Effector memory CD4-positive, alpha-beta T cell (primary cell): ENCODE results near the gene C3orf49.

Source experiments
- DNase-seq, 3 donors: peaks; one replicate each; pipeline ENCODE4 v3.0.0-alpha.2; 2020
- H3K27ac ChIP-seq: 2 replicates; pipeline ENCODE4 v1.7.0; 2013; ENCODE audit warnings: mild to moderate bottlenecking, low read length, moderate library complexity; ENCODE audit not compliant: insufficient read depth, poor library complexity, severe bottlenecking
- H3K27me3 ChIP-seq: replicated peaks from 2 replicates; pipeline ENCODE4 v1.7.0; 2013; ENCODE audit warnings: mild to moderate bottlenecking, low read length; ENCODE audit not compliant: insufficient read depth, control insufficient read depth, poor library complexity, severe bottlenecking
- H3K36me3 ChIP-seq: 2 replicates; pipeline ENCODE4 v1.7.0; 2013; ENCODE audit warnings: mild to moderate bottlenecking, low read length, moderate library complexity; ENCODE audit not compliant: control insufficient read depth, insufficient read depth
- H3K4me1 ChIP-seq: 2 replicates; pipeline ENCODE4 v1.7.0; 2013; ENCODE audit warnings: low read length, mild to moderate bottlenecking; ENCODE audit not compliant: control insufficient read depth, insufficient read depth, poor library complexity, severe bottlenecking
- H3K4me3 ChIP-seq: 2 replicates; pipeline ENCODE4 v1.7.0; 2013; ENCODE audit warnings: low read length, low read depth, mild to moderate bottlenecking; ENCODE audit not compliant: insufficient read depth, poor library complexity, severe bottlenecking
- H3K9me3 ChIP-seq: 2 replicates; pipeline ENCODE4 v1.7.0; 2013; ENCODE audit warnings: mild to moderate bottlenecking, low read length, moderate library complexity; ENCODE audit not compliant: control insufficient read depth

C3orf49 gene

DNA sequence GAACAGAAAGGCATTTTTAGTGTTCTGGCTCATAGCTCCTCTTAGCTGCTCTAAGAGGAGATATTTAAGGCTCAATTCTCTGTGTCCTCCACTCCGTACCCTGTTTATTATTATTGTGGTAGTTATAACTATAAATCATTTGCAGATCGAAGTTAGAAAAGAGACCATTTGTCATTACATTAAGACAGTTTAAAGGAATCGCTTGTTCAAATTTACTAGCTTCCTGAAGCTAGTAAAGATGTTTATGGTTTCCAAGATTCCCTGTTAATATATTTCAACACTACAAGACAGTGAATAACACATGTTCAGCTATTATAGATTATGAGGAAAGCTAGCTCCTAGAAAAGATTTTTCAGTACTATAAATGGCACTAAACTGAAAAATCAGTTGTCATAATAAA is 57.2 kb downstream of the C3orf49 start:
- Histone ChIP-seq H3K27me3 (no peaks in the 10 kb centered on the region), H3K4me3 (no peak overlapping the region), H3K4me1 (peaks cover 16% of the 10 kb centered on the region)

GRCh38 chr3:63877737-63878393 is 58.8 kb downstream of the C3orf49 start:
- no peak overlapping the region for H3K27ac ChIP-seq
- no peak for DNase-seq
- H3K36me3 ChIP-seq = peaks cover 5% of the 10 kb centered on the region
- no peak overlapping the region for H3K4me3 ChIP-seq
- H3K27me3 ChIP-seq = no peaks in the 10 kb centered on the region
- H3K9me3 ChIP-seq = no peaks in the 10 kb centered on the region
- H3K4me1 ChIP-seq = peaks cover 16% of the 10 kb centered on the region

More for the DNA sequence above, 57.2 kb downstream of the C3orf49 start:
- Histone ChIP-seq H3K27ac (no peak overlapping the region), H3K9me3 (no peaks in the 10 kb centered on the region), H3K36me3 (peaks cover 5% of the 10 kb centered on the region)
- no peak for DNase-seq

GRCh38 chr3:63878394-63879060 is 59.4 kb downstream of the C3orf49 start:
- Histone ChIP-seq H3K27ac (no peak overlapping the region), H3K4me1 (peaks cover 16% of the 10 kb centered on the region), H3K4me3 (no peak overlapping the region), H3K9me3 (no peaks in the 10 kb centered on the region), H3K36me3 (peaks cover 5% of the 10 kb centered on the region), H3K27me3 (no peaks in the 10 kb centered on the region)
- no peak for DNase-seq

DNA sequence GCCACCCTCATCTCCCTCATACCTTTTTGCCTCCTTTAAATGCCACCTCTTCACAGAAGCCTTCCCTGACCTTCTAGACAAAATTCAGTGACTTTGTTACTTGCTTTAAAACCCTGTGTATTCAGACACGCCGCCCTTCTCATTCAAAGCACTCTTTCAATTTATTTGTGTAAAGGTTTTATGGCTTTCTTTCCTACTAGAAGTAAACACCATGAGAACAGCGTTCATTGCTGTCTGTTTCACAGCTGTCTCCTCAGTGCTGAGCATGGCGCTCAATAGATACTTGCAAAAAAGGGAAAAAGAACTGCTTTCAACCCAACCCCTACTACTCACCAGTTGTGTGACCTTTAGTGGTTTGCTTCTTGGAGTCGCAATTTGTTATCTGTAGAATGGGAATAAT is 61.6 kb downstream of the C3orf49 start:
- no peaks in the 10 kb centered on the region for H3K9me3 ChIP-seq
- H3K4me1 ChIP-seq = peaks cover 16% of the 10 kb centered on the region
- H3K4me3 ChIP-seq = no peak overlapping the region
- H3K27ac ChIP-seq = no peak overlapping the region
- peaks cover 5% of the 10 kb centered on the region for H3K36me3 ChIP-seq
- no peak for DNase-seq
- H3K27me3 ChIP-seq = no peaks in the 10 kb centered on the region

- no peak overlapping the region for H3K27ac ChIP-seq
- H3K4me3 ChIP-seq = no peak overlapping the region
- peaks cover 4% of the 10 kb centered on the region for H3K36me3 ChIP-seq
- no peaks in the 10 kb centered on the region for H3K4me1 ChIP-seq
- no peak for DNase-seq
- H3K27me3 ChIP-seq = no peaks in the 10 kb centered on the region
- no peaks in the 10 kb centered on the region for H3K9me3 ChIP-seq
Observed at GRCh38 chr3:63886858-63887257, 67.8 kb downstream of the C3orf49 start.

GRCh38 chr3:63891518-63891917 is 72.4 kb downstream of the C3orf49 start:
- DNase-seq = no peak
- Histone ChIP-seq H3K36me3 (peaks cover 7% of the 10 kb centered on the region), H3K27ac (no peak overlapping the region), H3K4me1 (no peaks in the 10 kb centered on the region), H3K4me3 (no peak overlapping the region), H3K27me3 (no peaks in the 10 kb centered on the region), H3K9me3 (no peaks in the 10 kb centered on the region)

GRCh38 chr3:63892773-63893352 is 73.8 kb downstream of the C3orf49 start:
- no peaks in the 10 kb centered on the region for H3K9me3 ChIP-seq
- DNase-seq = no peak
- no peaks in the 10 kb centered on the region for H3K4me1 ChIP-seq
- peaks cover 7% of the 10 kb centered on the region for H3K36me3 ChIP-seq
- H3K27me3 ChIP-seq = no peaks in the 10 kb centered on the region
- H3K4me3 ChIP-seq = no peak overlapping the region
- no peak overlapping the region for H3K27ac ChIP-seq

DNA sequence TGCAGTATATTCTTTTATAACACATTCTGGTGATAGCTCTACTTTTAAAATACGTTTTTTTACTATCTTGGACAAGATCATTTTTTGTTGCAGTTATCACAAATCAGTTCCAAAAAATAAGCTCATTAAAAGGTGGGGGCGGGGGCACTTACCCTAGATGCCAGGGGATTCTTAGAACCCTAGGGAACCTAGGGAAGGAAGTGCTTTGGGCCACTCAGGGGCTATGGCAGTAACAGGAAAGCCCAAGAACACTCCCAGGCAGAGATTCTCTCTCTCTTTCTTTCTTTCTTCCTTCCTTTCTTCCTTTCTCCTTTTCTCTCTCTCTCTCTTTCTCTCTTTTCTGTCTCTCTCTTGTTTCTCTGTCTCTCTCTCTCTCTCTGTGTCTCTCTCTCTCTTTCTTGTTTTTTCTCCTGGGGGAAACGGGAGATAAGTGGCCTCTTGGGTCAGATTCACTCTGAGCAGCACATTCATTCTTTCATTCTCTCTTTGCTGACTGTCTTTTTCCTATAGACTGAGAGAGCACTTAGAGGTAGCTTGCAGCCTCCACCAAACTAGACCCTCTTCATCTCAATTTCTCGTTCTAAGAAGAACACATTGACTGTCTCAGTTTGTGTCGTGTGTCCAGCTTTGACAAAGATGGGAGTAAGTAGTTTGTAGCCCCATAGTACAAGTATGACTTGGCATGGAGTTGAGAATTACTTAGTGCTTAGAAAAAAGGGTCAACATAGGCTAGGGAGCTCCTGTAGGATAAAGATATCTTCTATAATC is 76.5 kb downstream of the C3orf49 start:
- H3K4me3 ChIP-seq = no peak overlapping the region
- no peaks in the 10 kb centered on the region for H3K9me3 ChIP-seq
- no peak overlapping the region for H3K27ac ChIP-seq
- H3K27me3 ChIP-seq = no peaks in the 10 kb centered on the region
- no peaks in the 10 kb centered on the region for H3K4me1 ChIP-seq
- peaks cover 10% of the 10 kb centered on the region for H3K36me3 ChIP-seq
- DNase-seq = no peak

DNA sequence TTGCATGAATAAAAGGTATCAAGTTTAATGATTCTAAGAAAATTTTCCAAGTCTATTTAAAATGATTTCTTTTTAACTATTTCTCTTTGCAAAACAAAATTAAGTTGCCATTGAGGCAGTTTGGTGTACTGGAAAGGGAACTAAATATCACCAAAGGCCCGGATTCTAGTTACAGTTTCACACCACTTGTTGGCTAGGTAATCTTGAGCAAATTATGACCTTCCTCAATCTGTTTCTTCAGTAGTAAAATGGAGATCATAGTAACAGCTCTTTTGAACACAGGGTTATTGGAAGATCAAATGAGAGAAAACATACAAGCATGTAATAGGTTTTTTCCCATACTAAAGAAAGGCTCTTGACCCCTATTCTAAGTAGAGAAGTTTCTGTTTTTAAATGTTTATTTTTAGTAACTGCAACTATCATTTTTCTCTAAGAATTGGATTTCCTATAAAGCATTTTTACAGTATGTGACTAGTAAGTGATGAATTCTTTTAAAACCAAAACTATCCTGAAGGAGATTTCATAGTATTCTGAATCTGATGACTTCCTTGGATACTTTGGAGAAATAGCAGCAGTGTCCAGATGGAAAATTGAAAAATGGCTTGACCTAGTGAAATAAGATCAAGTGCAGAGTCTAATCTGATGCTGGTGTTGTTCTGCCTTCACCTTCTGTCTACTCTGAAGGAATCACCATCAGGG is 77.4 kb downstream of the C3orf49 start:
- H3K4me1 ChIP-seq = no peaks in the 10 kb centered on the region
- H3K27ac ChIP-seq = no peak overlapping the region
- no peaks in the 10 kb centered on the region for H3K27me3 ChIP-seq
- no peaks in the 10 kb centered on the region for H3K9me3 ChIP-seq
- no peak overlapping the region for H3K4me3 ChIP-seq
- peaks cover 9% of the 10 kb centered on the region for H3K36me3 ChIP-seq
- DNase-seq = no peak
